RPMI7951 (cell line): ENCODE data around the gene DLG2. TPM values are rescaled to one million over a fixed set of nuclear protein-coding genes. Genes with fewer than 3 reads are reported as not detected.

Source experiments
- DNase-seq: peaks from one replicate; pipeline ENCODE4 v3.0.0-alpha.2; 2012; ENCODE audit warnings: low read depth
- total RNA-seq: library from RNA; depleted of rRNA; stranded (reverse); fragments of >200 nt; shearing (Covaris generic); gene quantifications from 2 replicates; pipeline ENCODE4 v1.2.3, GENCODE V29; 2014

The DLG2 gene
- total RNA-seq, 1 experiment from 2014 or later, result 0.36 TPM

DNA sequence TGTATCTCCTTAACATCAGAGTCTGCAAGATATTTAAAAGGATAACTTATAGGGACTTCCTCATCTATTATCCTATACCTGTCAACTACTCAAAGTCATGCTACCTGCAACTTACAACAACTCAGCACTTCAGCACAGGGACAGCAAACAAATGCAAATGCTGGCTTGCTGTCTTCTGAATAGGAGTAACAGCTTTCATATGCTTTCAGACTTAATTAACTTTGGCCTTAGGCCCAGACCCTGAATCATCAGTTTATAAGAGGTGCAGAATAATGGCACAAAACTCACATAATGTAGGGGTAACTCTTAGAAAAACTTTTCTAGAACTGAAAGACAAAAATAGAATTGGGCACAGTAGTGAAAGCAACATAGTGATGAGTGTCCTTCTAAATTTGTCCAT, 953.4 kb downstream of the DLG2 start:
- DNase-seq, result peak; percentile 7

DNA sequence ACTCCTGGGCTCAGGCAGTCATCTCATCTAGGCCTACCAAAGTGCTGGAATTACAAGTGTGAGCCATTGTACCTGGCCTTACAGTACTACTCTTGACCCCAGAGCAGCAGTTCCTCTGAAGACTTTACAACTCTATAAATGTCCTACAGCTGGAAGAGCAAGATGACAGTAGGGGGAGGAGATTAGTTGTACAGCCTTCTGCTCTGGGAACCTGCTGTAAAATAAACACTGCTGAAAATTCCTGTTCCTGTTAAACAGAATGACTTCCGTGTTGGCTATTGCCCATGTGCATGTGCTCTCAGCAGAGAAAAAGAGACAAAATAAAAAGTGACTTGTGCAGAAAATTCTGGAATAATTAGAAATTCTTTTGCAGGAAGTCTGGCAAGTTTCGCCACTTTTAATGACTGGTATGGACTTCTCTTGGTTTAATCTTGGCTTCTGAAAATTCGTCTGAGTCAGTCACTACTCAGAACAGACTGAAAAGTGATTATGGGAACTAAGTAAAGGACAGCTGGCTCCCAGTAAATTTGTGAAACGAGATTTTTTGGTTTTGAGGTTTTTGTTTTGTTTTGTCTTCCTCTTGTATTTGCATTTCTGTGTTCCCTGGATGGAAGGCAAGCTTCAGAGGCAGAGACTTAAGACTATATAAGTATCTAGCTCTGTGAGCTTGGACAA, 955.7 kb downstream of the DLG2 start:
- no peak for DNase-seq

DNA sequence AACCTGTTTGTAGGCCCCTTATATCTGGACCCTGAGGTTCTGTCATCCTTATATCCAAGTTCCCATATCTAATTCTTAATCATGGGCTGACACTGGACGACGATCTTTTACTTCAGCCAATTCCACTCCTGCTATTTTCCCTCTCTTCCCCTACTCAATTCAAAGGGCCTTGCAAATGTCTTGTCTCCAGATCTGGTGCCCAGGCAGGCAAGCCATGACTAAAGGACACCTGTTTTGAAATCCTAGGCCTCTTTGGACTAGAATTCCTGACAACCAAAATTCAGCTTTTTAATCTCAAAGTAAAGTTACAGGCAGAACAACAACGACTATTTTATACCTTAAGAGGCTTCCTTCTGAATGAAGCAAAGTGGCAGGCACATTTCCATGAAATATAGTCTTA, 963.4 kb downstream of the DLG2 start:
- DNase-seq, result no peak

- DNase-seq, result no peak
Measured at GRCh38 chr11:84660257-84660977, 966.7 kb downstream of the DLG2 start.

GRCh38 chr11:84655712-84656111, 971.4 kb downstream of the DLG2 start:
- DNase-seq, result no peak

DNA sequence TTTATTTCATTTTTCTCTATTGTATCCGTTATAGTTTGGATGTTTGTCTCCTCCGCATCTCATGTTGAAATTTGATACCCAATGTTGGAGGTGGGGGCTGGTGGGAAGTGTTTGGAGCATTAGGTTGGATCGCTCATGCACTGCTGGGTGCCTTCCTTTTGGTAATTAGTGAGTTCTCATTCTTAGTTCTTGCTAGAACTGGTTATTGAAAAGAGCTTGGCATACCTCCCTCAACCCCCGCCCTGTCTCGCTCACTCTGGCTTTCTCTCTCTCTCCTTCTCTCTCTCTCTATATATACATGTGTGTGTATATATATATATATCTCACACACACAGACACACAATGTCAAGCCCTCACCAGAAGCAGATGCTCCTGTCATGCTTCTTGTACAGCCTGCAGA, 978.7 kb downstream of the DLG2 start:
- DNase-seq, result no peak

- no peak for DNase-seq
Measured at GRCh38 chr11:84645988-84646694, 981.0 kb downstream of the DLG2 start.

- DNase-seq, result no peak
Measured at GRCh38 chr11:84642500-84642899, 984.6 kb downstream of the DLG2 start.

- DNase-seq, result no peak
Measured at GRCh38 chr11:84634309-84634708, 992.8 kb downstream of the DLG2 start.

DNA sequence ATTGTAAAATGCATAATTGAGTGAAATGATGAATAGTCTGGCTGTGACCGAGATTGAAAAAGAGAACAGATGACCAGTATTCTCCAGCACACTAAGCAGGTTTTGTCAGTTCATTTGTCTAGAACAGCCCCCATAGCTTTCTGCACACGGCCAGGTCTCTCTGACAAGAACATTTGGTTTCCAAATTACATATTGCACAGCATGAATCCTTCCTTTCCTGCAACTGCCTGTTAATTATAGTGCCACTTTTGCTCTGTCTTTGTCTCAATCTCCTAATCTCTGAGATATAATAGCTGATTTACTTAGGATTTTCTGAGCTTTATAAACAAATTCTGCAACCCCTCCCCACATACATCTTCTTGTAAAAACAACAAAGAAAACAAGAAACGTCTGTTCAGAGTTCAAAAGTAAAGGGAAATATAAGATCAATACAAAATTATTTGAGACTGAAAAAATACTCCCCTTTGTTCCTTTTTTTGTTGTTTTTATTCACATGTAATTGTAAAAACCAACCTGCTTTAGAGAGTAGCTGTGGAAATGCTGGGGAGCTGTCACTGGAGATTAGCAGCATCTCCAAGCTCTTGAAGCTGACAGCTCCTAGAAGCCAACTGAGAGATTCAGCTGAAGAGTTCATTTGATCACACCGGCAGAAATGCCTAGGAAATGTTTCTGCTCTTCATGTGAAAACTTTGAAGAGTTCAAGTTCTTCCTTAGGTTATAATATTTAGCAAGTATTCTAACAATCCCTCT, 998.1 kb downstream of the DLG2 start:
- no peak for DNase-seq

DNA sequence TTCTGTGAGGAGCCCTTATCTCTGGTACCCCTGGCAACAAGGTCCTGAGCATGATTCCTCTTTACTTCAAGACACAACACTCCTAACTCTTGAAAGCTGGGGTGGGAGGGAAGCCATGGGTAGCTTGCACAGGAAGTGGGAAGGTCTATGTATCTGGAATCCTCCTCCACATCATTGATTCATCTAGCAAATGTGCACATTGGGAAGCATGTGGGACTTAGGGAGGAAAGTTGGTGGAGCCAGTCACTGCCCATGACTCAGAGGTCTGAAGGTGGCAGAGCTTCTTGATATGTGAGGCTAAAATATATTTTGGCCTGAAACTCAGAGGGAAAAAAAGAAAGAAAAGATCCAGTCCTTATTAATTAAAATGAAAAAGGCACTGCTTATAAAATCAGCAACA, 1000.9 kb downstream of the DLG2 start:
- no peak for DNase-seq

DNA sequence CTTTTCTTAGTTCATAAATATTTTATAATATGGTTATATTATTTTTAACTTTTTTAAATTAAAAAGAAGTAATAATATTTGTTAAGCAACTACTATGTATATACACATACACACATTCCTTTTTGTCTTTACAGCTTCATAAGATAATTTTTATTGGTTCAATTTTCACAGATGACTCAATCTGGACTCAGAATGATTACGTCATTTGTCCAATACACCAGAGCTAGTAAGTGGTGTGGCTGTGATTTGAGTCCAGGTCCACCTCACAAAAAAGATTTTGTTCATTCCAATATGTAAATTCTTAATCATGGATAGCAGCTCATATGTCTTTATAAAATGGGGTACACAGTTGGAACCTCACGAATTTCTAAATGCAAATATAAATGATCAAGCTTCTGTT, 1014.5 kb downstream of the DLG2 start:
- DNase-seq, result no peak

DNA sequence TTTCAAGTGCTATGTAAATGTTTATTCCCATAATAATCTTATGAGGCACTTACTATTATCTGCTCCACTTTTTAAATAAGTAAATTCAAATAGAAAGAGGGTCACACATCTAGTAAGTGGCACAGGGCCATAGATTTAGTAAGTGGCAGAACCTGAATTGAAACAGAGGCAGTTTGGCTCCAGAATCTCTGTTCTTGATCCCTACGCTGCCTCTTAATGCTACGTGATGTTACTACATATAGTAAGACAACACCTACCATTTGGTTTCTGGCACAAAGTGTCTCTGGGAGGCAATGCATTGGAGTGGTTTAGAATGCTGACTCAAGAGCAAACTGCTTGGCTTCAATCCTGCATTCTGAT, 1018.3 kb downstream of the DLG2 start:
- no peak for DNase-seq

- no peak for DNase-seq
Measured at GRCh38 chr11:84607975-84608836, 1018.9 kb downstream of the DLG2 start.

DNA sequence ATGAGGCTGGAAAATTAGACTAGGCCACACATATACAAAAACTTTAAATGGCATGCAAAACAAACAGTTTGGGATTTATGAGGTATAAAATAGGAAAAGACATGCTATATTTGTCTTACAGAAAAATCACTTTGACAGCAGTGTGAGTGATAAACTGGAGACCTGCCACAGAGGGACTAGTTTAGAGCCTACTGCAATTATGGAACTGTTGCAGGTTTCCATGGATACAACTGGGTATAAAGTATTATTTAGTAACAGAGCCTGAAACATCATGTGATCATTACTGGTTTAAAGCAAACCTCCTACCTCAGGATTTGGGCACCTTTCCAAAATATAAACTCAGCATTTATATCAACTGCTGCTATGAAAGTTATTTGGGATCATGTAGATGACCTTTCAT, 1032.5 kb downstream of the DLG2 start:
- DNase-seq, result no peak

GRCh38 chr11:84590106-84590505, 1037.0 kb downstream of the DLG2 start:
- no peak for DNase-seq

GRCh38 chr11:84588131-84588829, 1038.9 kb downstream of the DLG2 start:
- no peak for DNase-seq

DNA sequence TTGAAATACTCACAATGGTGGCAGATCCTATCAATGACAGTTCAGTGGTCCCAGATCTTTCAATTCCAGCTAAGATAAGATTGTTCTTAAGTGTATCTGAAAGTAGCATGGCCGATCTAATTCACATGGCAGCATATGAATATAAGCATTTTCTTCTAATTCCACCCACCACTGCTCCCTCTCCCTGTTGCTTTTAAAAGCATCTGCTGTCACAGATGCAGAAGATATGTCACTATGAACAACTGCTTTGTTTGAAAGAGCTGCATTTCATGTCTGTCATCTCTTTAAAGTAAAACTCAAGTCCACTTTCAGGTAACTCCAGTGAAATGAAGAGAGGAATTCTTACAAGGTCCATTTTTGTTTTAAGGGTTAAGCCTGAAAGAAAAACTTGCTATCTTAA, 1044.0 kb downstream of the DLG2 start:
- DNase-seq, result no peak

GRCh38 chr11:84581083-84581482, 1046.1 kb downstream of the DLG2 start:
- DNase-seq, result no peak

- DNase-seq, result no peak
Measured at GRCh38 chr11:84580428-84580827, 1046.7 kb downstream of the DLG2 start.

DNA sequence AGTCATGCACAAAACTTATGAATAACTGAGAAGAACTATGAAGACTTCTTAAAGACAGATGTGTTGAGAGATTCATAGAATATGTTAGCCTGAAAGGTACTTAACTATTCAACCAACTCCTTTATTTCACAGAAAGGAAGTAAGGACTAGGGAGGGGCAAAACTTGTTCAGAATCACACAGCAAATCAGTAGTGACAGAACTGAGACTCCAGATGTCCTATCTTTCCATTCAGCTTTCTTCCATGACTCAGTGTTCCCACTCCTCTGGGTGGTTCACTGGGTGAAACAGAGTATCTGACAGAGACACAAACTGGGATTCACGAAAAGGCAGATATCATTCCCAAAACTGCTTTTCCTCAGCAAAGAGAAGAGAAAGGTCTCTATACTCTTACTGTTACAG, 1053.3 kb downstream of the DLG2 start:
- no peak for DNase-seq
